Brain microvascular endothelial cell (primary cell): Measurements from ENCODE around the gene GRIK1.
"Not testable (repeated sequence)": the region's sequence is repeated elsewhere in the genome, so short reads cannot be mapped to it uniquely, and the experiment has no call there.

Experiments used
- DNase-seq: peaks from one replicate; pipeline ENCODE4 v3.0.0-alpha.2; 2020
- H3K27ac ChIP-seq: fragments of 250-450 bp; sonication (Bioruptor Pico); 2 replicates; pipeline ENCODE4 v1.5.1; 2020; ENCODE audit warnings: mild to moderate bottlenecking, moderate library complexity
- H3K27me3 ChIP-seq: fragments of 250-450 bp; sonication (Bioruptor Pico); replicated peaks from 2 replicates; pipeline ENCODE4 v1.5.1; 2020; ENCODE audit warnings: mild to moderate bottlenecking
- H3K36me3 ChIP-seq: fragments of 250-450 bp; sonication (Bioruptor Pico); replicated peaks from 2 replicates; pipeline ENCODE4 v1.5.1; 2020; ENCODE audit warnings: mild to moderate bottlenecking
- H3K4me3 ChIP-seq: 2 replicates; pipeline ENCODE4 v1.5.1; 2011; ENCODE audit warnings: low read depth, mild to moderate bottlenecking, control low read depth, low read length, moderate library complexity
- CTCF ChIP-seq: IDR thresholded peaks from 2 replicates; pipeline ENCODE4 v1.5.1; 2011; ENCODE audit warnings: low read depth, mild to moderate bottlenecking, moderate library complexity, low read length, control low read depth, inconsistent platforms; ENCODE audit errors: missing control alignments
- in situ Hi-C: cut with HindIII; loops from 2 replicates; pipeline ENCODE4 v1.10.0; 2017; ENCODE audit warnings: low sequenced_read_pairs, low pct_ligation_motif_present

Gene GRIK1

GRCh38 chr21:29961291-29962027, 21.7 kb upstream of the GRIK1 start:
- DNase-seq = no peak
- Histone ChIP-seq H3K4me3 (no peak overlapping the region), H3K36me3 (no peaks in the 10 kb centered on the region), H3K27ac (no peak overlapping the region), H3K27me3 (no peaks in the 10 kb centered on the region)
- TF ChIP-seq CTCF = no peak
- in situ Hi-C loops = no loop called here

- in situ Hi-C loops = no loop called here
- no peaks in the 10 kb centered on the region for H3K36me3 ChIP-seq
- H3K27me3 ChIP-seq = no peaks in the 10 kb centered on the region
- DNase-seq = no peak
- H3K27ac ChIP-seq = no peak overlapping the region
- no peak for TF ChIP-seq CTCF
- no peak overlapping the region for H3K4me3 ChIP-seq
Observed at GRCh38 chr21:29958551-29958950, 18.8 kb upstream of the GRIK1 start.

GRCh38 chr21:29958035-29958434, 18.2 kb upstream of the GRIK1 start:
- H3K27me3 ChIP-seq, DNase-seq, H3K4me3 ChIP-seq, in situ Hi-C loops, H3K36me3 ChIP-seq, H3K27ac ChIP-seq: not testable (repeated sequence)

GRCh38 chr21:29953690-29954089, 13.9 kb upstream of the GRIK1 start:
- in situ Hi-C loops = no loop called here
- H3K36me3 ChIP-seq = no peaks in the 10 kb centered on the region
- DNase-seq = no peak
- H3K27me3 ChIP-seq = no peaks in the 10 kb centered on the region
- no peak overlapping the region for H3K4me3 ChIP-seq
- TF ChIP-seq CTCF = no peak
- H3K27ac ChIP-seq = no peak overlapping the region

- no peak for TF ChIP-seq CTCF
- DNase-seq = no peak
- Histone ChIP-seq H3K36me3 (no peaks in the 10 kb centered on the region), H3K27me3 (no peaks in the 10 kb centered on the region), H3K27ac (no peak overlapping the region), H3K4me3 (no peak overlapping the region)
- in situ Hi-C loops = no loop called here
Observed at GRCh38 chr21:29953072-29953471, 13.3 kb upstream of the GRIK1 start.

GRCh38 chr21:29951911-29952310, 12.1 kb upstream of the GRIK1 start:
- no peak for TF ChIP-seq CTCF
- Histone ChIP-seq H3K27me3 (no peaks in the 10 kb centered on the region), H3K36me3 (no peaks in the 10 kb centered on the region), H3K27ac (no peak overlapping the region), H3K4me3 (no peak overlapping the region)
- no peak for DNase-seq
- in situ Hi-C loops = no loop called here
